ENCODE measurements around the gene TRPV6. TPM values are rescaled to one million over a fixed set of nuclear protein-coding genes. Genes with fewer than 3 reads are reported as not detected.

TRPV6 gene
- total RNA-seq, 2 donors from 2014 or later = 0.19 to 0.71 TPM

GRCh38 chr7:142882338-142882678 lies 3.2 kb downstream of the TRPV6 start:
- no peaks in the 10 kb centered on the region for H3K4me1 ChIP-seq
- no peaks in the 10 kb centered on the region for H3K27me3 ChIP-seq
- no peak overlapping the region for H3K27ac ChIP-seq
- H3K9me3 ChIP-seq = no peaks in the 10 kb centered on the region
- no peak for DNase-seq (ENCODE audit: low spot score)
- H3K4me3 ChIP-seq = no peak overlapping the region
- TF ChIP-seq CTCF (IDR thresholded peaks at IDR 0.05) = no peak
- no peaks in the 10 kb centered on the region for H3K36me3 ChIP-seq

- Histone ChIP-seq H3K27ac (no peak overlapping the region), H3K9me3 (no peaks in the 10 kb centered on the region), H3K36me3 (no peaks in the 10 kb centered on the region), H3K4me1 (no peaks in the 10 kb centered on the region), H3K4me3 (no peak overlapping the region), H3K27me3 (no peaks in the 10 kb centered on the region)
- no peak for DNase-seq (ENCODE audit: low spot score)
- no peak for TF ChIP-seq CTCF (IDR thresholded peaks at IDR 0.05)
These were observed 3.8 kb downstream of the TRPV6 start for GRCh38 chr7:142881586-142882337.

- no peaks in the 10 kb centered on the region for H3K27me3 ChIP-seq
These were observed 4.6 kb downstream of the TRPV6 start for GRCh38 chr7:142880876-142881505.

GRCh38 chr7:142879060-142879459 lies 6.5 kb downstream of the TRPV6 start:
- H3K4me1 ChIP-seq = no peaks in the 10 kb centered on the region
- H3K27me3 ChIP-seq = no peaks in the 10 kb centered on the region
- no peaks in the 10 kb centered on the region for H3K9me3 ChIP-seq
- no peak overlapping the region for H3K4me3 ChIP-seq
- DNase-seq (ENCODE audit: low spot score) = no peak
- H3K36me3 ChIP-seq = no peaks in the 10 kb centered on the region
- TF ChIP-seq CTCF (IDR thresholded peaks at IDR 0.05) = no peak
- H3K27ac ChIP-seq = no peak overlapping the region

More at GRCh38 chr7:142880876-142881505, 4.6 kb downstream of the TRPV6 start:
- H3K27ac ChIP-seq = no peak overlapping the region
- no peaks in the 10 kb centered on the region for H3K4me1 ChIP-seq
- no peaks in the 10 kb centered on the region for H3K36me3 ChIP-seq
- peak in 1 of 2 donors; percentile 68 for TF ChIP-seq CTCF (IDR thresholded peaks at IDR 0.05)
- DNase-seq (ENCODE audit: low spot score) = no peak
- H3K4me3 ChIP-seq = no peak overlapping the region
- no peaks in the 10 kb centered on the region for H3K9me3 ChIP-seq

- DNase-seq (ENCODE audit: low spot score) = no peak
- no peak overlapping the region for H3K27ac ChIP-seq
- TF ChIP-seq CTCF (IDR thresholded peaks at IDR 0.05) = no peak
- no peaks in the 10 kb centered on the region for H3K27me3 ChIP-seq
- no peak overlapping the region for H3K4me3 ChIP-seq
- H3K9me3 ChIP-seq = no peaks in the 10 kb centered on the region
- no peaks in the 10 kb centered on the region for H3K4me1 ChIP-seq
- no peaks in the 10 kb centered on the region for H3K36me3 ChIP-seq
These were observed 7.2 kb downstream of the TRPV6 start for GRCh38 chr7:142878315-142878714.
